ENCODE data around the gene RPTOR. TPM values are rescaled to one million over a fixed set of nuclear protein-coding genes. Genes with fewer than 3 reads are reported as not detected.

Gene RPTOR
- total and polyA plus RNA-seq, 10 of the 15 experiments (the other 5 are each of a cell fraction or from before 2014, with no cell fraction given), result 0.18 to 32.1 (median 7.8) TPM

- 78% methylated on average over 4 of the region's 4 CpGs for WGBS (ENCODE audit: insufficient coverage, insufficient replicate concordance, low lambda C conversion rate, missing lambda C conversion rate)
- intact Hi-C loops (cut with micrococcal nuclease; ENCODE audit: unreplicated experiment), result no loop called here
These were observed 391.6 kb downstream of the RPTOR start for GRCh38 chr17:80936218-80936617.

More at GRCh38 chr17:80936218-80936617, 391.6 kb downstream of the RPTOR start:
- POLR2A ChIA-PET, result no interaction called here
- no peak overlapping the region for H3K9ac ChIP-seq (ENCODE audit: control insufficient read depth, insufficient read depth, low read length)
- RAD21 ChIA-PET (ENCODE audit: unreplicated experiment), result no interaction called here
- no TSS peak for BruUV-seq (replicated peaks)
- SMC1A ChIA-PET (ENCODE audit: uncharacterized antibody, unreplicated experiment), result no interaction called here
- in situ Hi-C loops (cut with MboI), result no loop called here
- no peak for DNase-seq (ENCODE audit: low read depth, low spot score)
- TF ChIP-seq NFYA (IDR thresholded peaks at IDR 0.05; ENCODE audit: borderline replicate concordance, low read depth, low read length) (no peak), RCOR1 (conservative IDR thresholded peaks at IDR 0.05; ENCODE audit: low read depth, low read length) (no peak), MXI1 (IDR thresholded peaks at IDR 0.05; ENCODE audit: low read depth, low read length) (no peak), RAD51 (IDR thresholded peaks at IDR 0.05) (no peak), NBN (IDR thresholded peaks at IDR 0.05) (no peak), IKZF1 (conservative IDR thresholded peaks at IDR 0.05) (no peak), FOS (IDR thresholded peaks at IDR 0.05; ENCODE audit: borderline replicate concordance, extremely low read depth, insufficient read length) (no peak), BCL3 (IDR thresholded peaks at IDR 0.05; ENCODE audit: borderline replicate concordance, insufficient read depth, low read depth, low read length, poor library complexity, severe bottlenecking) (no peak), TCF7 (IDR thresholded peaks at IDR 0.05; ENCODE audit: borderline replicate concordance) (no peak), TAF1 (IDR thresholded peaks at IDR 0.05; ENCODE audit: borderline replicate concordance, low read depth, low read length) (no peak), CBFB (IDR thresholded peaks at IDR 0.05; ENCODE audit: low read depth) (no peak), KAT2A (conservative IDR thresholded peaks at IDR 0.05; ENCODE audit: control insufficient read depth, low read depth, low read length) (no peak), FOXM1 (IDR thresholded peaks at IDR 0.05; ENCODE audit: low read depth, low read length) (no peak)
- H3K79me2 ChIP-seq (ENCODE audit: control insufficient read depth, insufficient read depth, low read length), result no peaks in the 10 kb centered on the region
- no peaks in the 10 kb centered on the region for H3K9me3 ChIP-seq (replicated peaks; ENCODE audit: control insufficient read depth, insufficient read depth, low read length)
- H3K4me2 ChIP-seq (ENCODE audit: control insufficient read depth, insufficient read depth), result no peak overlapping the region
- CTCF ChIA-PET, result no interaction called here
- no peak overlapping the region for H2AFZ ChIP-seq (ENCODE audit: control insufficient read depth, low read depth, low read length)
- no peaks in the 10 kb centered on the region for H3K27me3 ChIP-seq (replicated peaks in 1 of 2; ENCODE audit: control insufficient read depth in 2 of 2, insufficient read depth in 2 of 2, low read length in 1 of 2)
- peaks cover 0 to 6% of the 10 kb centered on the region in 2 experiments; a peak in 1 of 4 replicates for H3K36me3 ChIP-seq (ENCODE audit: control insufficient read depth in 2 of 2, insufficient read depth in 2 of 2, low read length in 1 of 2)
- H3K4me1 ChIP-seq (ENCODE audit: control insufficient read depth, insufficient read depth, low read length), result no peaks in the 10 kb centered on the region
- no peak overlapping the region for H3K4me3 ChIP-seq
- no peaks in the 10 kb centered on the region for H4K20me1 ChIP-seq (ENCODE audit: control insufficient read depth, insufficient read depth)
- no peak for ATAC-seq
- FAIRE-seq, result no peak
- no peak overlapping the region for H3K27ac ChIP-seq (ENCODE audit: control insufficient read depth, insufficient read depth)
